22Rv1 (cell line): ENCODE results near the gene SHQ1.

Experiments used
- H3K27ac ChIP-seq: fragments of 450-650 bp; 2 replicates; pipeline ENCODE4 v1.5.1; 2017
- ZFX ChIP-seq: fragments of 450-650 bp; IDR thresholded peaks from 2 replicates; pipeline ENCODE4 v1.6.1; 2017; ENCODE audit warnings: antibody characterized with exemption, borderline replicate concordance
- TF ChIP-seq, protein P1 (sequence below): fragments of 450-650 bp; IDR thresholded peaks from 2 replicates; pipeline ENCODE4 v1.5.1; 2017; ENCODE audit warnings: mild to moderate bottlenecking

SHQ1 gene

DNA sequence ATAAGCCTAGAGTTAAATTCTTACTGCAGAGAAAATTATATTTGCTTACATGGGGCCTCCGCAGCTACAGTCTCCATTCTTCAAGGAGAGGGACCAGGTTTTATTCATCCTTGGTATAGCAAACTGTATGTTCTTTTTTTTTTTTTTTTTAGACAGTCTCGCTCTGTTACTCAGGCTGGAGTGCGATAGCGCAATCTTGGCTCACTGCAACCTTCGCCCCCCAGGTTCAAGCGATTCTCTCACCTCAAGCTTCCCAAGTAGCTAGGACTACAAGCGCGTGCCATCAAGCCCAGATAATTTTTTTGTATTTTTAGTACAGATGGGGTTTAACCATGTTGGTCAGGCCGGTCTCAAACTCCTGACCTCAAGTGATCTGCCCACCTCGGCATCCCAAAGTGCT, 2.1 kb downstream of the SHQ1 start:
- TF ChIP-seq ZFX = no peak
- TF ChIP-seq, protein P1, sequence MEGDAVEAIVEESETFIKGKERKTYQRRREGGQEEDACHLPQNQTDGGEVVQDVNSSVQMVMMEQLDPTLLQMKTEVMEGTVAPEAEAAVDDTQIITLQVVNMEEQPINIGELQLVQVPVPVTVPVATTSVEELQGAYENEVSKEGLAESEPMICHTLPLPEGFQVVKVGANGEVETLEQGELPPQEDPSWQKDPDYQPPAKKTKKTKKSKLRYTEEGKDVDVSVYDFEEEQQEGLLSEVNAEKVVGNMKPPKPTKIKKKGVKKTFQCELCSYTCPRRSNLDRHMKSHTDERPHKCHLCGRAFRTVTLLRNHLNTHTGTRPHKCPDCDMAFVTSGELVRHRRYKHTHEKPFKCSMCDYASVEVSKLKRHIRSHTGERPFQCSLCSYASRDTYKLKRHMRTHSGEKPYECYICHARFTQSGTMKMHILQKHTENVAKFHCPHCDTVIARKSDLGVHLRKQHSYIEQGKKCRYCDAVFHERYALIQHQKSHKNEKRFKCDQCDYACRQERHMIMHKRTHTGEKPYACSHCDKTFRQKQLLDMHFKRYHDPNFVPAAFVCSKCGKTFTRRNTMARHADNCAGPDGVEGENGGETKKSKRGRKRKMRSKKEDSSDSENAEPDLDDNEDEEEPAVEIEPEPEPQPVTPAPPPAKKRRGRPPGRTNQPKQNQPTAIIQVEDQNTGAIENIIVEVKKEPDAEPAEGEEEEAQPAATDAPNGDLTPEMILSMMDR = no peak
- H3K27ac ChIP-seq = no peak overlapping the region

DNA sequence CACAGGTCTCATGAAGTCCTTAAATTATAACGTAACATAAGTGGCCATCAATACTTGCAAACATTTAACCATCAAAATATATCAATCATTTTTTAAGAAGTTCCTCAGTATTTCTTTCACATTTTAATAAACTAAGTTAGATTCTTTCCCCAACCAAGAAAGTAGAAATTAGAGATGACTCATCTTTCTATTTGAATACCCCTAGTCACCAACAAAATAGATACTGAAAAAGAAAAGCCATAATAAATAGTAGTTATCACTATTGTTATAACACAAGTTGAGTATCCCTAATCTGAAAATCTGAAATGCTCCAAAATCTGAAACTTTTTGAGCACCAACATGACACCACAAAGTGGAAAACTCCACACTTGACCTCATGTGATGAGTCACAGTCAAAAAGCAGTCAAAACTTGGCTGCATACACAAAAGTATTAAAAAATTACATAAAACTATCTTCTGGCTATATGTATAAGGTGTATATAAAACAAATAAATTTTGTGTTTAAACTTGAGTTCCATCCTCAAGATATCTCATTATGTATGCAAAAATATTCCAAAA, 3.7 kb downstream of the SHQ1 start:
- H3K27ac ChIP-seq = no peak overlapping the region
- TF ChIP-seq ZFX = no peak
- TF ChIP-seq, protein P1 = no peak

DNA sequence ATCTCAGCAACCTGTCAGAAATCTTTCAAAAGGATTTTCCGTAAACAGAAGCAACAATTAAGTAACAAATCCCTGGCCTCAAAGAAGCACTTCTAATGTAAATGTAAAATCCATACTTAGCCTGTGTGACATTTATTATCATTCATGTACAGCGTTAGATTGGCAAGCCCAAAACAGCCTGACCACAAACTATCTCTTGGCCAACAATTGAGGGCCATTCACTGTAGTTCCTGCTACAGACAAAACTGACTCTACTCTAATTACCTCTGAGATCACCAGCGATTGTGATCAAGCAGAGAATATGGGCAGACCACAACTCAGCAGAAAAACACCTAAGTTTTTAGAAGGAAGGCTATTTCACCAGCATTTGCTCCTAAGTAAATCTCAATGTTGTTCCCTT, 9.2 kb downstream of the SHQ1 start:
- H3K27ac ChIP-seq = no peak overlapping the region
- TF ChIP-seq, protein P1 = no peak
- no peak for TF ChIP-seq ZFX

DNA sequence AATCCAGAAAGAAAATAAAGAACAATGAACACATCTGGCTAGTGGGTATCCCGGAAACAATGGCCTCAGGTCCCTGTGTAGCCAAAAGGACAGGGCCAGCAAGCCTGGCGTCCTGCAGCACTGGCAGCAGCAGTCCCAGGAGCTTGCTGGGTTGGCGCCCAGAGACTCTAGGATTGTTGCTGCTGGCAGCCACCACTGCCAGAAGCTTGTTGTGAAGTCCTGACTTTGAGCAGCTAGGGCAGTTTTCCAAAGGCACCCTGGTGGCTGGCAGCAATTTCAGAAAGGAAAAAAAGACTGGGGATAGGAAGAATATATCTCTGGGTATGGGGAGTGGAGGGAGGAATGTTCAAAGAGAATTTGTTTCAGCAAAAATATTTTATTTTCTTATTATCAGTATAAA, 11.3 kb downstream of the SHQ1 start:
- H3K27ac ChIP-seq = no peak overlapping the region
- TF ChIP-seq ZFX = no peak
- TF ChIP-seq, protein P1 = no peak

DNA sequence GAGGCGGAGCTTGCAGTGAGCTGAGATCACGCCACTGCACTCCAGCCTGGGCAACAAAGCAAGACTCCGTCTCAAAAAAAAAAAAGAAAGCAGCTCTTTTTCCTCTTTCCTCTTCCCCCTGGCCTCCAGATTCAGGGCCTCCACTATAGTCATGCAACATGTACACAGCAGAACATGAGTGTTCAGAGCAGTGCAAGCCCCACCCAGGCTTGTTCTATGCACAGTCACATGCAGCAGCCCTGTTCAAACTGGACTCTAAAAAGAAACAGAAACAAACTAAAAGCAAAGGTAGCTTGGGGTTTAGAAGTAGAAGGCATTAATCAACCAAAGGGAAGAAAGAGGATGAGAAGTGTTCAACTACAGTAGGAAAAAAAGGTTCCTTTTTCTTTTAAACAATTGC, 11.8 kb downstream of the SHQ1 start:
- H3K27ac ChIP-seq = no peak overlapping the region
- no peak for TF ChIP-seq ZFX
- TF ChIP-seq, protein P1 = no peak

DNA sequence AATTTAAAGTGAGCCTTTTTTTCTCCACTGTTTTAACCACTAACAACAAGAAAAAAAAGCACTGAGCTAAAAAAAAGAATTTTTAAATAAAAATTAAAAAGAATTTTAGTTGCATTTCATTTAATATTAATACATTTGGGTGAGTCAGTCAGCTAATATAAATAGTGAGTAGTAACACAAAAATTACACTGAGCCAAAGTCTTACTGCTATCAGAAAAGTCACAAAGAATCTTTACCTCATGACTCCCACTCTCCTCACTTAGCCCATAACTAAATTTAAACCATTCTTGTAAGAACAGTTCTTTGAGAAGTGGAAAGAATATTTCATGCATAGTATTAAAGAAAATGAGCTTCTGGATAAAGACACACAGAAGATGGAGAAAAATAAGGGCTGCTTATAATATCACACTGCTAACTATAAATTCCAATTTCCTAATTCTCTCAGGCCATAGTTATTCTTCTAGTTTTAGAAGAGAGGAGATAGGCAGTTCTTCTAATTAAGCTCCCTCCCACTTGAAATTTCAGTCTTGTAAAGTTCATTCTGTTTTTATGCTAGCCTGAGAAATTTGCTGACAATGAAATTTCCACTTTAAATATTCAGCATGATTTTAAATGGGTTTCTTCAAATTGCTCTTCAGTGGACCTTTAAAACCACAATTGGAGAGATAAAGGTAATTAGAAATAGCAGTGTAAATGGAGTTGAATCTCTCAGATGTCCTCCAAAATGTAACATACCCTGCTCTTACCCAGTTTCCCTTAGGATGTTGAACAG, 17.6 kb downstream of the SHQ1 start:
- no peak overlapping the region for H3K27ac ChIP-seq
- no peak for TF ChIP-seq ZFX
- TF ChIP-seq, protein P1 = no peak

DNA sequence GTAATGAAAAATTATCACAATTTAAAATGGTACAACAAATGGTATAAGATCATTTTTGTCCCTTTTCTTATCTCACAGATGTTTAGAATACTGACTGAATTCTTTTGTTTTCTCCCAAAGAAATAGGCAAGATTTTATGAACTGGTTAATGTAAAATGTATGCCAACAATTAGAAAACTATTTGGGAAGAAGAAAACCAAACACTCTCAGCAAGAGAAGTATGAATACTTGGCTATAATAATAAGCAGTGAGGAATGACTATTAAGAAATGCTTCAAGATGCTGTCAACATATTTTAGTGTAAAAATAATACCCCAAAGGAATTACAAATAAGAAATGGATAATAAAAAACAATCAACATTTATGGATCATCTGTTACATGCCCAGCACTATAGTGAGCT, 18.5 kb downstream of the SHQ1 start:
- H3K27ac ChIP-seq = no peak overlapping the region
- TF ChIP-seq, protein P1 = no peak
- no peak for TF ChIP-seq ZFX
